Activated CD4-positive, alpha-beta T cell treated with anti-CD3 and anti-CD28 coated beads, Interleukin-2, Interleukin-6, amounts not matched to agents 100 ng/mL and 50 ng/mL, durations not matched to agents 16 hours and 8 hours (primary cell): ENCODE measurements around the gene B3GNT4.
A peak's percentile ranks its signal among the peaks of the same experiment; 100 is the strongest.
"Not testable (repeated sequence)": the region's sequence is repeated elsewhere in the genome, so short reads cannot be mapped to it uniquely, and the experiment has no call there.

Source experiments
- DNase-seq: peaks from one replicate; pipeline ENCODE4 v3.0.0-alpha.2; 2020

B3GNT4 gene

DNA sequence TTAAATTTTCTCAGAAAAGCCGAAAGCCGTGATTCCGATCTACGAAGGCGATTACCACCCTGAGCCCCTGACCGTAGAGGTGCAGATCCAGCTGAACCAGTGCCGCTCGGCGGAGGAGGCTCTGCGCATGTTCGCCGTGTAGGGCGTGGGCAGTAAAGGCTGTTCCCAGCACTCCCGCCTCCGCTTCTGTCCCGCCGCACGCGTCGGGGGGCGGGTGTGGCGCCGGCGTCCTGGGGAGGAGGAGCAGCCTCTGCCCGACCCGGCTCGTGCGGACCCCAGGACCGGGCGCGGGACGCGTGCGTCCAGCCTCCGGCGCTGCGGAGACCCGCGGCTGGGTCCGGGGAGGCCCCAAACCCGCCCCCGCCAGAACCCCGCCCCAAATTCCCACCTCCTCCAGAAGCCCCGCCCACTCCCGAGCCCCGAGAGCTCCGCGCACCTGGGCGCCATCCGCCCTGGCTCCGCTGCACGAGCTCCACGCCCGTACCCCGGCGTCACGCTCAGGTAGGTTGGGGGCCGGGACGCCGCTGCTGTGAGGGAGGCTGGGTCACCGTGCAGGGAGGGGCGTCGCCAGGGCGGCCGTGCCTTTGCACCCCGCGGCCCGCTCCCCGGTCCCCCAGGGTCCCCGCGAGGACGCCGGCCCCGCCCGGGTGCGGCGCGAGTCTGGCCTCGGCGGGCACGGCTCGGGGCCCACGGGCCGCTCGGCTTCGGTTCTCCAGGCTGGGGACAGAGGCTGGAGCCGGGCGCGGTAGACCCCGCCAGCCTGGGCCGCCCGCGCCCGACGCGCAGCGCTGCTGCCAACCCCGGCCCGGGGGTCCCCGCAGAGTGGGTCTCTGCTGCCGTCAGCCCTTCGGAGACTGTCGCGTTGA lies at the start of gene B3GNT4:
B3GNT4 (plus strand) TSS at position 409 of the 866 bp plus-strand sequence. CDS start 910 bp downstream, outside the sequence.
- DNase-seq = peak; percentile 61

DNA sequence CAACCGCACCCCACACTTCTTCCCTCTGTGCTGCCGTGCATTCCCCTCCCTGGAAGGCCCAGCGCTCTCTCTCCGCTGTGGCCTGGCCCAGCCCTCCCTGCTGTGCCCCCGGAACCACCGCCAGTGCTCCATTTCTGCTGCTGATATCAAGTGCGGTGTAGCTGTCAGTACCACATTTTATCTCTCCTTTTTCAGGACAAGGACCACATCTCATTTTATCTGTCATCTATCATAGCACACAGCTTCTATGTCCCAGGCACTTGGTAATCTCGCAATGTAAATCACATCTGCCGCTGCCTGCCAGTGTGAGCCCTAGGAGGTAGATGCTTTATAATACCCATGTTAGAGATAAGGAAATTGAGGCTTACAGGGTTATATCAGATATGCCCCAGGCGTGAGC lies 47.8 kb upstream of the B3GNT4 start:
- DNase-seq = no peak

DNA sequence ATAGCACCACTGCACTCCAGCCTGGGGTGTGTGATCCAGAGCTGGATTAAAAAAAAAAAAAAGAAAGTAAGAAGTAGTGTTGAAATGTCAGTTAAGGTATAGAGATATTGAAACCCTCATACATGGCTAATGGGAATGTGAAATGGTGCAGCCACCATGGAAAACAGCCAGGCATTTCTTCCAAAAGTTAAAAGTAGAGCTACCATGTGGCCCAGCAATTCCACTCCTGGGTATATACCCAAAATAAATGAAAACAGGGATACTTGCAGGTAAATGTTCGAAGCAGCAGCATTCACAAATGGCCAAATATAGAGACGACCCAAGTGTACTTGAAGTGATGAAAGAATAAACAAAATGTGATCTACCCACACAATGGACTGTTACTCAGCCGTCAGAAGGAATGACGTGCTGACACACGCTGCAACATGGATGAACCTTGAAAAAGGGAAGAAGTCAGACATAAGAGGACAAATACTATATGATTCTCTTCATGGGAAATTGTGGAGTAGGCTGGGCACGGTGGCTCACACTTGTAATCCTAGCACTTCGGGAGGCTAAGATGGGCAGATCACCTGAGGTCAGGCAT lies 44.7 kb upstream of the B3GNT4 start:
- DNase-seq = no peak

DNA sequence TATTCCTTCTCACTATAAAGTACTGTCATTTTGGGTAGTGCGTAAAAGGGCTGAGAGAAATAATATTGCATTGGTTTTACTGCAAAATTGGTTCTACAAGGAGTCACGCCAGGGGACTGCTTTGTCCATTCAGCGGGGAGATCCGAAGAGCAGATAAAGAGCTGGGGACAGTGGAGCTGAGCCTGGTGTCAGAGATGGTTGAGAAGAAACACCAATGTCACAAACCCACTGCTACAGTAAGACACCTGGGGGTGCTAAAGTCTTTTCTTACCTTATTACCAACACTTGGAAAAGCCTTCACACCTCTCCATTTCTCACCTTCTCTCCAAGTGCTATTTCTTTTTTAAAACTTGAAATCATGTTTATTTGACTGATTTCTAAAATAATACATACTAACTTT lies 43.6 kb upstream of the B3GNT4 start:
- DNase-seq = no peak

DNA sequence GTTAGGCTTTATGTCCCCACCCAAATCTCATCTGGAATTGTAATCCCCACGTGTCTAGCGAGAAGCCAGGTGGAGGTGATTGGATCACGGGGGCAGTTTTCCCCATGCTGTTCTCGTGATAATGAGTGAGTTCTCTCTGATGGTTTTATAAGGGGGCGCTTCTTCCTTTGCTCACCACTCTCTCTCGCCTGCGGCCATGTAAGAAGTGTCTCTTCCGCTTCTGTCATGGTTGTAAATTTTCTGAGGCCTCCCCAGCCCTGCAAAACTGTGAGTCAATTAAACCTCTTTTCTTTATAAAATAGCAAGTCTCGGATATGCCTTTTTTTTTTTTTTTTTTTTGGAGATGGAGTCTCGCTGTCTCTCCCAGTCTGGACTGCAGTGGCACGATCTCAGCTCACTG lies 42.7 kb upstream of the B3GNT4 start:
- no peak for DNase-seq

DNA sequence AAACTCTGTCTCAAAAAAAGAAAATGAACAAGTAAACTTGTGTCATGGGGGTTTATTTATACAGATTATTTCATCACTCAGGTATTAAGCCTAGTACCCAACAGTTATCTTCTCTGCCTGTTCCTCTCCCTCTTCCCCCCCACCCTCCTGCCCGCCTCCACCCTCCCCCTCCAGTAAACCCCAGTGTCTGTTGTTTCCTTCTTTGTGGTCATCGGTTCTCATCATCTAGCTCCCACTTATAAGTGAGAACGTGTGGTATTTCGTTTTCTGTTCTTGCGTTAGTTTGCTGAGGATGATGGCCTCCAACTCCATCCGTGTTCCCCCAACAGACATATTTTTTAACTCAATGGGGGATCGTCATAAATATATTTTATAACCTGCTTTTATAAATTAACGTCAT lies 41.8 kb upstream of the B3GNT4 start:
- DNase-seq = peak; percentile 46

DNA sequence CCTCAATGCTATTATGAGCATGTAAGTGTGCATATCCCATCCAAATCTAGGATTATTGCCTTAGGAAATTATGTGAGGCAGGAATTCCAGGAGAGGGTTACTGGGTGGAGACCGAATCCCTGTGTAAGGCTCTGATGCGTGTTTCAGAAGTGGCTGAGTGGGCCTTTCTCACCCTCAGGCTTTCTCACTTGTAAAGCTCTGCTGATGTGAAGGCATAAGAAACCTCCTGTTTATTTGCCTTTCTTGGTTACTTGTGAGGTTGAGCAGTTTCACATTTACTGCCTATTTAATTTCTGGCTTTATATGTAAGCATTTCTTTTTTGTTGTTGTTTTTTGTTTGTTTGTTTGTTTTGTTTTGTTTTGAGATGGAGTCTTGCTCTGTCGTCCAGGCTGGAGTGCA lies 40.5 kb upstream of the B3GNT4 start:
- DNase-seq = no peak

DNA sequence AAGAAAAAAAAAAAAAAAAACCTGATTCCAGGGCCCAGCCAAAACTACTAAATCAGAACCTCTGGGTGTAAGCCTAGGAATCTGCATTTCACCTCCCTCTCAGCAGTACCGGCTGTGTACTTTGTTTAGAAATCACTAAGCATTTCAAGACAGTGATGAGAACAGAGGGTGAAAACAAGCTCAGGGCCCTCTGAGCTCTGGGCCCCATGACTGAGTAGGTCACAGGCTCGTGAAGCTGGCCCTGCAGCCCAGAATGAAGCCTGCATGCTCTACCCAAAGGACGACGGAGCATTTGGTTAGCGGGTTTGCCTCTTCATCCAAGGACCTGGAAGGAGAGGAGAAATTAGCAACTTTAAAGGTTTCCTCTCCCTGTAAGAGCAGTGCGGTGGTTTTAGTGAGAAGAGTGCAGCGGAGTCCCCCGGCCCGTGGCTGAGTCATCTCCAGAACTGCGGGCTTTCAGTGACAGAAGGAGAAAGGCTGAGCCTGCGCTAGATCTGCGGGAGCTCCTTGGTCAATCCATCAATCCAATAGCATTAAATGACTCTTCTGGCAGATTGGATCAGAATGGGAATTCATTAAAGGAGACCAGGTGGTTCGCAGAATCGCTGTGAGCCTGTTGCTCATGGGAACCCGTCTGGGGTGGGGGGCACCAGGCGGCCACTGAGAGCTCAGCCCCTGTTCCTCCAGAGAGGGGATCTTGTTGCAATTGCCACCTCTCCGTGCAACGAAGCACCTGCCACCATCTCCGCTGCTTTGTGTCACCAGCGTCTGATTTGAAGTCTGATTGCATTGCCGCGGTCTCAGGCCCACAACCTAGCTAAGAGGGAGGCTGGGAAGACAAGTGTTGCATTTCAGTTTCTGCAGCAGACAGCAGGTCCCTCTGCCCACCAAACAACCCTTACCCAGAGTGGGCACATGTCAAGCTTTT lies 36.8 kb upstream of the B3GNT4 start:
- peak; percentile 88 for DNase-seq

DNA sequence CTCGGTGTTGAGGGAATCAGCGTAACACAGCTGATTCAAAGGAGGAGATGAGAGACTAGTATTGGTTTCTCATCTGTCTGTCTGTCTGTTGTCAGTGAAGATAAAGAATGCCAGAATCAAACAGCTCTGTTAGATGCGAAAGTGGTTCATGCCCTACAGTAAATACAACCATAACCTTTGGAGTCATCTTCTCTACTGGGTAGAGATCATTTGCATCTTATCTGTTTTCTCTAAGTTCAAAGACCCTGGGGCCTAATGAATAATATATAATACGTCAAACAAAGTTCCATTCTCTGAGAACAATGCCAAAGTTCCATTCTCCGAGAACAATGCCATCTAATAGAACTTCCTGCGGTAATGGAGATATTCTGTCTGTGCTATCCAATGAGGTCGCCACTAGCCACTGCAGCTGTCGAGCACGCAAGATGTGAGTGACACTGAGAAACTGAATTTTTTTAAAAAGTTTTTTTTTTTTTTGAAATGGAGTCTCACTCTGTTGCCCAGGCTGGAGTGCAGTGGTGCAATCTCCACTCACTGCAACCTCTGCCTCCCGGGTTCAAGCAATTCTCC lies 36.1 kb upstream of the B3GNT4 start:
- no peak for DNase-seq

DNA sequence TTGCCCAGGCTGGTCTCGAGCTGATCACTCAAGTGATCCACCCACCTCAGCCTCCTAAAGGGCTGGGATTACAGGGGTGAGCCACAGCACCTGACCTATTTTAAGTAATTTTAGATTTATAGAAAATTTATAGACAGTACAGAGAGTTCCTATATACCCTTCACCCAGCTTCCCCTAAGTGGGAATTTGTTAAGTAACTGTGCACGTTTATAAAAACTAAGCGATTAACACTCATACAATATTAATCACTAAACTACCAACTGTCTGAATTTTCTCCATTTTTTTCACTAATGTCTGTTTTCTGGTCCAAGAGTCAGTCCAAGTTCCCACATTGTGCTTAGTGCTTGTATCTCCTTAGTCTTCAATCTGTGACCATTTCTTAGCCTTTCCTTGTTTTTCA lies 35.0 kb upstream of the B3GNT4 start:
- no peak for DNase-seq

DNA sequence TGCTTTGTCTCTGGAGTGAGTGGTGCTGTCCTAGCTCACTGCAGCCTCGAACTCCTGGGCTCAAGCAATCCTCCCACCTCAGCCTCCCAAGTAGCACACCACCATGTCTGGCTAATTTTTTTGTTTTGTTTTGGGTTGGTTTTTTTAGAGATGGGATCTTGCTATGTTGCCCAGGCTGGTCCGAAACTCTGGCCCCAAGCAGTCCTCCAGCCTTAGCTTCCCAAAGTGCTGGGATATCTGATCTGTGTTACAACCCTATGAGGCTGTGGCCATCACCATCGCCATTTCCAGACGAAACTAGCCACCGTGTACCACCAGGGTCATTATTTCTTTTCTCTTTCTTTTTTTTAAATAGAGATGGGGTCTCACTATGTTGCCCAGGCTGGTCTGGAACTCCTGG lies 32.1 kb upstream of the B3GNT4 start:
- no peak for DNase-seq

DNA sequence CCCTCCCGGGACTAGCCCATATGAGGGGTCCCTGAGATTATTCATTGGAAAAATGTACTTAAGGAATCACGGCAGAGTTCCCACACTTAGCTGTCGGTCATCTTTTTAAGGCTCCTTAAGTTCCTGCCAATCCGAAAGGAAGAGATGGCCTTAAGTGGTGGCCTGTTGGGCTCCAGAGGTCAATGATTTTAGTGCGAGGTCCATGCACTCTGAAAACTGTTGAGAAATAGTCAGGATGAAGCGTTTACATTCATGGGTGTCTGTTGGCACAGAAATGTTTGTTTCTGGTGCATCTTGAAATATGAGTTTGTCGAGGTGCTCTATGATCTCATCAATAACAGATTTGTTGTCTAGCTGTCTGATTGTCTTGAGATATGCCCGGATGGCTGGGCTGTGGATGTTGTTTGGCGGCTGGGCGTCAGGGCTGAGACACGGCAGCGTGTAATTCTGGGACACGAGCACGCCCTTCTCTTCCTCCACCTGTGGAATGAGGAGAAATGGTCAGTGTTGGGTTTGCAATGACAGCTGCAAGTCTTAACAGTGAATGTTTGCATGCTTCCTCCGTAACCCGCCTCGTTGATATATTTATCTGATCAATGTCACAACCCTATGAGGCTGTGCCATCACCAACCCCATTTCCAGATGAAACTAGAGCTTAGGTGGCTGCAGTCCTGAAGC lies 31.1 kb upstream of the B3GNT4 start:
- DNase-seq = no peak

DNA sequence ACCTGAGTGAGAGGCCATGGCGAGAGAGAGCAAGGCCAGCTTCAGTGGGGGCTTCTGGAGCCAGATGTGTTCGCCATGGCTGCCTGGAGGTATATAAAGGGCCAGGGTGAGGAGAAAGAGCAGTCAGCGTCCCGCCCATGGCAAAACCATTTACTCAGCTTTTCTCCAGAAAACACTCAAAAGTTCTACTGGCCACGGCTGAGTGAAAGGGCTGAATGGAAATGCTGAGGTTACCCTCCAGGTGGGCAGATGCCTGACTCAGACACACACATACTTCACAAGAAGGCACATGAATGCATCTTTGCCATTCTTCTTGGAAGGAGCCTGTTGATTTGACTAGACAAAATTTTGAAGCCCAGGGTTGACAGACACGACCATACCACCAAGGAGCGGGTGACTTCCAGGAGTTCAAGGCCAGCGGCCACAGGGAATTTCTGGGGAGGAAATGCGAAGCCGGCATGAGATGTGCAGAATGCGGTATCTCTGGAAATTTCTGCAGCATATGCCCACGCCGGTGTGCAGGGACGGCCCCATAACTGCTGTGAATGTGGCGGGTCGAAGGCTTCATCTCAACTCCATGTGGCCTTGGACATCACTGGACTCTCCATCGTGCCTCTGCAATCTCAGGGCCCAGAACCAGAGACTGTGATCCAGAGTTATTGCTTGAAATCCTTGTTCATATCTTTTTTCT lies 29.2 kb upstream of the B3GNT4 start, which contains the start of gene IL31:
IL31 (minus strand) TSS at position 67 of the 691 bp plus-strand sequence; CDS start at position 18, 49 bp downstream.
- DNase-seq = no peak

DNA sequence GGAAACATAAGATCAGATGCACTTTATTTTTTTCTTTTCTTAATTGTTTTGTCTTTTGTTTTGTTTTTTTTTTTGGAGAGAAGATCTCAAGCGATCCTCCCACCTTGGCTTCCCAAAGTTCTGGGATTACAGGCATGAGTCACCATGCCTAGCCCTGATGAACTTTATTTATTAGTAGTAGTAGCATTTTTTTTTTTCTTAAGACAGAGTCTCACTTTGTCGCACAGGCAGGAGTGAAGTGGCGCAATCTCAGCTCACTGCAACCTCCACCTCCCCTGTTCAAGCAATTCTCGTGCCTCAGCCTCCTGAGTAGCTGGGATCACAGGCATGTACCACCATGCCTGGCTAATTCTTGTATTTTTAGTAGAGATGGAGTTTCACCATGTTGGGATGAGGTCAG lies 27.0 kb upstream of the B3GNT4 start:
- not testable (repeated sequence) for DNase-seq

DNA sequence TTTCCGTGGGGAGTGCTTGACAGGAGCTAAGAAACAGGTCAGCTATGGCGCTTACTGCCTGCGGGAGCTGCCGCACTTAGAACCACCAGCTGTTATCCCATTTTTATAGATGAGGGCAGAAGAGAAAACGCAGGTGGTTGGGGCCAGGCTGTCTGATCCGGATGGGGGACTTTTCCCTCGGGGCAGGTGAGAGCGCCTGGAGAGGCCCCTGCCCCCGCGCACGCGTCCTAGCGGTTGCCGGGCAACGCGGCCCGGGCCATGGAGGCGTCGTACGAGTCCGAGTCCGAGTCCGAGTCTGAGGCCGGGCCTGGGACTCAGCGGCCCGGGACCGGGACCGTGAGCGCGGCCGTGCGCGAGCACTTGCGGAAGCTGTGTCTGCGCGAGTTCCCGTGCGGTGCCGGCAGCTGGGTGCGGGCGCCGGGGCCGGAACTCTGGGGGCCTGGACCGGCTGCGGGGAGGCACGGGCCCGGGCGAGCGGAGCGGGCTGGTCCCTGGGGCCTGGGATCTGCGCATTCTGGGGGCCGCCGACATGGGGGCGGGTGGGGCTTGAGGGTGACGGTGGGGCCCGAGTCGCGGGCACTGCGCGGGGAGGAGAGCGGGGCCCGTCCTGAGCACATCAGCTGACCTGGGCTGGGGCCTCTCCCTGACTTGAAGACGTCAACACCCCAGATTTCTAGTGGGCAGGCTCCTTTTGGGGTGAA lies 20.5 kb upstream of the B3GNT4 start, which contains the start of gene LRRC43:
LRRC43 (plus strand) TSS at position 237 of the 701 bp plus-strand sequence; CDS start at position 259, 22 bp downstream.
- no peak for DNase-seq

DNA sequence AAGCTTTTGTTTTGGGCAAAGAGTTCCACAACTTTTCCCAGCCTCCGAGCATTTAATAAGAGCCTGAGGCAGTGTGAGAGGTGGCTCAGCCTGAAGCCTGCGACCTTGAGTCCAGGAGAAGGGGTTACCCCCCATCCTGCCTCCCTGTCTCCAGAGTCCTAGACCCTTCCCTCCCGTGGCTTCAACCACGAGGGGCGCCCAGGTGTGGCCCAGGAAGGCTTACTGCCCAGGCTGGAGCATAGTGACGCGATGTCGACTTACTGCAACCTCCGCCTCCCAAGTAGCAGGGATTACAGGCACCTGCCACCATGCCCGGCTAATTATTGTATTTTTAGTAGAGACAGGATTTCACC lies 19.9 kb upstream of the B3GNT4 start:
- DNase-seq = no peak

DNA sequence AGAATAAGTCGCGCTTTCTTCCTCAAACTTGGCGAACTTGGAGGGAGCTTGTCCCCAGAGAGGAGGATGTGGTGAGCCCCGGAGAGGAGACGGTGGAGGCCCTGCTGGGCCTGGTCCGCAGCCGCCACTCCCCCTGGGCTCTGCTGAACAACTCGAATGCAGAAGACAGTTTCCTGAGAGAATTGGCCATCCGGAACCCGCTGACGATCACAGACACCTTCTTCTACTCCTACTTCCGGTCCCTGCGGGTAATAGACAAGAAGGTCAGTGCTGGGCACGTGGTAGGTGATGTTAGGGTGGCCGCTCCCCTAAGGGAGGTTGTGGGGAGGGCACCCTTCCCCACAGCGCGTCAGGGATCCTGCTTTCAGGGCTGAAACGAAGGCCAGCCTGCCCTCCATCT lies 19.0 kb upstream of the B3GNT4 start:
- no peak for DNase-seq

DNA sequence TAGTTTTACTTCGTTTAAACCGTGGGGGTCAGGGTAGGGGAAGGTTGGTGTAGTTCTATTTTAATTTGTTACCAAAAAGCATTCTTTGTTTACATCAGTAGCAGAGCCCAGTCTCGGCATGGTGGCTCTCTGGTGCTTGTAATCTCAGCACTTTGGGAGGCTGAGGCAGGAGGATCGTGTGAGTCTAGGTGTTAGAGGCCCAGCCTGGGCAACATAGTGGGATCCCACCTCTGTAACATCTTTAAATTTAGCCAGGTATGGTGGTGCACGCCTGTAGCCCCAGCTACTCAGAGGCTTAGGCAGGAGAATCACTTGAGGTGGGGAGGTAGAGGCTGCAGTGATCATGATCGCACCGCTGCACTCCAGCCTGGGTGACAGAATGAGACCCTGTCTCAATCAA lies 18.4 kb upstream of the B3GNT4 start:
- DNase-seq = no peak

DNA sequence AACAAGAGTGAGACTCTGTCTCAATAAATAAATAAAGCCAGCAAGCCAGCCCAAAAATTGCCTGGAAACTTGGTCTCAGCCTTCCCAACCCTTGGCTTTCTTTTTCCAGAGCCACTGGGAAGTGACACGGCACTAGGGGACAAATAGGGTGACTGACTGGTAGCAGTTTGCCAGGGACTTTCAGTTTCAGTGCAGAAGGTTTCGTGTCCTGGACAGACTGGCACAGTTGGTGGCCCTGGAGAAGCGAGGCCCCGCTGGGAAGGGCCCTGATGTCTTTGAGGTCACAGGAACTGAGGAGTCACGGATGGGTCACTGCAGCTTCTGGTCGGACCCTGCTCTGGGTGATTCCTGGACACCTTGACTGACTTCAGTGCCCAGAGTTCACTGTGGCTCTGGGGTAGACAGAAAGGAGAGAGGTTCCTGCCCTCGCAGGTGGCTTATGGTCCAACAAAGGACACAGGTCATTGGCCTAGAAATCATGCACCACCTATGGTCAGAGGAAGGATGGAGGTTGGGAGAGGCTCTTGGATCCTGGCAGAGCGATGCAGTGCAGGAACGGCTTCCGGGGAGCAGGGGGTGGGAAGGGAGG lies 17.9 kb upstream of the B3GNT4 start:
- DNase-seq = no peak

DNA sequence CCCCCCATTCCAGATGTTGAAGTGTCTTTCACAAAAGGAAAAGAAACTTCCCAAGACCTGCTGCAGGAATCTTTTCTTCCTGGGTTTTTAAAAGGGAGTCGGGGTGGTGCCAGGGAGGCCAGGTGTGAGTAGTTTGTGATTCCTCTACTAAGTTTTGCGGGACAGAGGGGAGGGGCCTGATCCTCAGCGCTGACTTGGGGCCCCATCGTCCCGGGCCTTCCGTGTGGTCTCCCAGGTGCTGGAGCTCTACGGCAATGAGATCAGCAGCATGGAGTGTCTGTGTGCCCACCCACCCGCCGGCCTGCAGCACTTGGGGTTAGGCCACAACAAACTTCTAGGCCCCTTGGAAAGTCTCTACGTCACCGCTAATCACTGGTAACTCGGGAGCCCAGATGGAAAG lies 16.0 kb upstream of the B3GNT4 start:
- no peak for DNase-seq
